DND-41 (cell line): ENCODE measurements around the gene NCAPH2.
A peak's percentile ranks its signal among the peaks of the same experiment; 100 is the strongest.

Experiments
- ATAC-seq: fragments of 200-7000 bp; cut with Tn5 transposase; 3 replicates; pipeline ENCODE4 v1.9.1; 2021; ENCODE audit warnings: low read depth; ENCODE audit not compliant: insufficient read depth
- DNase-seq: peaks from one replicate; pipeline ENCODE4 v3.0.0-alpha.2; 2020
- H2AFZ ChIP-seq: 2 replicates; pipeline ENCODE4 v1.6.0; 2012; ENCODE audit warnings: low read depth, low read length
- H3K27ac ChIP-seq: 2 replicates; pipeline ENCODE4 v1.5.1; 2012; ENCODE audit warnings: low read length, inconsistent platforms
- H3K27me3 ChIP-seq: fragments of 200-600 bp; sonication (generic); 2 replicates; pipeline ENCODE4 v1.6.0; 2012; ENCODE audit warnings: low read length, mild to moderate bottlenecking, inconsistent platforms; ENCODE audit not compliant: insufficient read depth, poor library complexity
- H3K36me3 ChIP-seq: 2 replicates; pipeline ENCODE4 v1.5.1; 2012; ENCODE audit warnings: low read length, inconsistent platforms; ENCODE audit not compliant: insufficient read depth
- H3K4me1 ChIP-seq: 2 replicates; pipeline ENCODE4 v1.5.1; 2012; ENCODE audit warnings: mild to moderate bottlenecking, low read length; ENCODE audit not compliant: insufficient read depth
- H3K4me2 ChIP-seq: 2 replicates; pipeline ENCODE4 v1.6.0; 2012; ENCODE audit warnings: mild to moderate bottlenecking, moderate library complexity, low read length, inconsistent platforms; ENCODE audit not compliant: insufficient read depth
- H3K4me3 ChIP-seq, 2 experiments: fragments of 200-600 bp in 1 of 2; shearing (Covaris generic) in 1 of 2; 2 replicates each; pipeline ENCODE4 v1.5.1; 2012 to 2016; ENCODE audit warnings: inconsistent platforms in 2 of 2, low read length in 2 of 2, mild to moderate bottlenecking in 2 of 2, low read depth in 1 of 2, moderate library complexity in 1 of 2
- H3K79me2 ChIP-seq: 2 replicates; pipeline ENCODE4 v1.6.0; 2012; ENCODE audit warnings: low read length, inconsistent platforms; ENCODE audit not compliant: insufficient read depth
- H3K9ac ChIP-seq: 2 replicates; pipeline ENCODE4 v1.6.0; 2012; ENCODE audit warnings: low read depth, mild to moderate bottlenecking, inconsistent platforms, low read length, moderate library complexity
- H3K9me3 ChIP-seq: 2 replicates; pipeline ENCODE4 v1.5.1; 2012; ENCODE audit warnings: low read length, moderate library complexity, mild to moderate bottlenecking, inconsistent platforms; ENCODE audit not compliant: insufficient read depth, severe bottlenecking
- H4K20me1 ChIP-seq: 2 replicates; pipeline ENCODE4 v1.6.0; 2012; ENCODE audit warnings: low read length; ENCODE audit not compliant: insufficient read depth
- CTCF ChIP-seq: IDR thresholded peaks from 2 replicates; pipeline ENCODE4 v1.5.1; 2012; ENCODE audit warnings: borderline replicate concordance, low read length, moderate library complexity, mild to moderate bottlenecking; ENCODE audit not compliant: poor library complexity, severe bottlenecking; ENCODE audit errors: extremely low read depth
- EZH2 ChIP-seq: IDR thresholded peaks from 3 replicates; pipeline ENCODE4 v1.6.1; 2012; ENCODE audit warnings: borderline replicate concordance, low read depth, mild to moderate bottlenecking, moderate library complexity, low read length, inconsistent platforms; ENCODE audit not compliant: severe bottlenecking

The NCAPH2 gene

GRCh38 chr22:50507421-50507990 lies 518 bp upstream of the NCAPH2 start, which contains the start of gene LMF2:
TSS of gene LMF2 (minus strand) at chr22:50507702. CDS start at chr22:50507675, 27 bp downstream.
- peak within 1 kb of the TSS; percentile 98 for H2AFZ ChIP-seq
- TF ChIP-seq EZH2 (no peak), CTCF (no peak)
- no peaks in the 10 kb centered on the region for H3K27me3 ChIP-seq
- DNase-seq, result peak; percentile 93
- H3K9ac ChIP-seq, result peak within 1 kb of the TSS; percentile 87
- peak within 1 kb of the TSS; percentile 93 to 98 for H3K4me3 ChIP-seq
- peak; percentile 78 for ATAC-seq
- peaks cover 49% of the 10 kb centered on the region for H3K36me3 ChIP-seq
- no peaks in the 10 kb centered on the region for H3K9me3 ChIP-seq
- peaks cover 51% of the 10 kb centered on the region for H3K4me1 ChIP-seq
- H3K4me2 ChIP-seq, result peak within 1 kb of the TSS; percentile 99
- H3K27ac ChIP-seq, result peak within 1 kb of the TSS; percentile 97
- peaks cover 29% of the 10 kb centered on the region for H4K20me1 ChIP-seq
- H3K79me2 ChIP-seq, result peaks cover 72% of the 10 kb centered on the region

- no peaks in the 10 kb centered on the region for H3K27me3 ChIP-seq
- peak overlapping the region; percentile 94 for H3K27ac ChIP-seq
- ATAC-seq, result 0 out of 3 replicates have a peak, but pooled peaks have one; percentile 5
- peak overlapping the region; percentile 89 for H3K4me2 ChIP-seq
- no peak for DNase-seq
- peak overlapping the region; percentile 67 for H3K9ac ChIP-seq
- peaks cover 42% of the 10 kb centered on the region for H4K20me1 ChIP-seq
- peak overlapping the region; percentile 43 to 64 for H3K4me3 ChIP-seq
- H2AFZ ChIP-seq, result 0 out of 2 replicates have a peak overlapping the region, but pooled peaks have one; percentile 90
- H3K9me3 ChIP-seq, result no peaks in the 10 kb centered on the region
- H3K4me1 ChIP-seq, result peaks cover 57% of the 10 kb centered on the region
- peaks cover 86% of the 10 kb centered on the region for H3K79me2 ChIP-seq
- TF ChIP-seq EZH2 (no peak), CTCF (no peak)
- peaks cover 45% of the 10 kb centered on the region for H3K36me3 ChIP-seq
These were observed 873 bp downstream of the NCAPH2 start for GRCh38 chr22:50508897-50509296.

GRCh38 chr22:50513175-50513574 lies 5.2 kb downstream of the NCAPH2 start:
- Histone ChIP-seq H3K36me3 (peaks cover 61% of the 10 kb centered on the region), H3K79me2 (peaks cover 92% of the 10 kb centered on the region)
- TF ChIP-seq CTCF (no peak), EZH2 (no peak)

More at GRCh38 chr22:50513175-50513574, 5.2 kb downstream of the NCAPH2 start:
- H3K27me3 ChIP-seq, result no peaks in the 10 kb centered on the region
- H3K9me3 ChIP-seq, result no peaks in the 10 kb centered on the region
- H3K4me2 ChIP-seq, result 0 out of 2 replicates have a peak overlapping the region, but pooled peaks have one; percentile 21
- DNase-seq (no peak), ATAC-seq (no peak)
- H3K9ac ChIP-seq, result 0 out of 2 replicates have a peak overlapping the region, but pooled peaks have one; percentile 5
- H3K4me1 ChIP-seq, result peaks cover 34% of the 10 kb centered on the region
- no peak overlapping the region for H3K27ac ChIP-seq
- peaks cover 67% of the 10 kb centered on the region for H4K20me1 ChIP-seq
- H3K4me3 ChIP-seq, result no peak overlapping the region
- H2AFZ ChIP-seq, result no peak overlapping the region
